Activated CD8-positive, alpha-beta memory T cell treated with anti-CD3 and anti-CD28 coated beads, Interleukin-2, amount 50 U/mL, for 48 hours (primary cell): ENCODE data around the gene TXNIP.

Source experiments
- DNase-seq: peaks from one replicate; pipeline ENCODE4 v3.0.0-alpha.2; 2020

Gene TXNIP

DNA sequence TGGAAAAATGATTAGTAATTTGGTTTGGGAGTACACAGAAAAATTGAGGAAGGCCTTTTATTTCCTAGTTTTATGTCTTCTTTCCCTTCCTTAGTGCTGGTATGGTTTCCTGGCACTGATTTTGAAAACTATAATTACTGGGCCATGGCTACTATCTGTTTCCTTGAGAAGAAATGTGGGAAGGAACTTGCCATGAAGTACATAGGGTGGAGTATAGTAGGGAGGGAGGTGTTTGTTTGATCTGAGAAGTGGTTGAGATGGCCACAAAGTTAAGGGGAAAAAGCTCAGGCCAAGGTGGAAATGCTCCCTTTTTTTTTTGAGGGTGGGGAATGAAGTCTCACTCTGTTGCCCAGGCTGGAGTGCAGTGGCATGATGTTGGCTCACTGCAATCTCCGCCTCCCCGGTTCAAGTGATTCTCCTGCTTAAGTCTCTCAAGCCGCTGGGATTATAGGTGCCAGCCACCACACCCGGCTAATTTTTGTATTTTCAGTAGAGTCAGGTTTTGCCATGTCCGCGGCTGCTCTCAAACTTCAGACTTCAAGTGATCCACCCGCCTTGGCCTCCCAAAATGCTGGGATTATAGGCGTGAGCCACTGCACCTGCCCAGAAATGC lies 13.9 kb upstream of the TXNIP start:
- DNase-seq = no peak

- no peak for DNase-seq
These were observed 11.2 kb upstream of the TXNIP start for GRCh38 chr1:146007489-146008133.

- DNase-seq = no peak
These were observed 5.3 kb upstream of the TXNIP start for GRCh38 chr1:146001709-146002108.

GRCh38 chr1:145999321-146000024 lies 3.1 kb upstream of the TXNIP start:
- no peak for DNase-seq

- no peak for DNase-seq
These were observed 1.3 kb upstream of the TXNIP start for GRCh38 chr1:145997718-145998023.

DNA sequence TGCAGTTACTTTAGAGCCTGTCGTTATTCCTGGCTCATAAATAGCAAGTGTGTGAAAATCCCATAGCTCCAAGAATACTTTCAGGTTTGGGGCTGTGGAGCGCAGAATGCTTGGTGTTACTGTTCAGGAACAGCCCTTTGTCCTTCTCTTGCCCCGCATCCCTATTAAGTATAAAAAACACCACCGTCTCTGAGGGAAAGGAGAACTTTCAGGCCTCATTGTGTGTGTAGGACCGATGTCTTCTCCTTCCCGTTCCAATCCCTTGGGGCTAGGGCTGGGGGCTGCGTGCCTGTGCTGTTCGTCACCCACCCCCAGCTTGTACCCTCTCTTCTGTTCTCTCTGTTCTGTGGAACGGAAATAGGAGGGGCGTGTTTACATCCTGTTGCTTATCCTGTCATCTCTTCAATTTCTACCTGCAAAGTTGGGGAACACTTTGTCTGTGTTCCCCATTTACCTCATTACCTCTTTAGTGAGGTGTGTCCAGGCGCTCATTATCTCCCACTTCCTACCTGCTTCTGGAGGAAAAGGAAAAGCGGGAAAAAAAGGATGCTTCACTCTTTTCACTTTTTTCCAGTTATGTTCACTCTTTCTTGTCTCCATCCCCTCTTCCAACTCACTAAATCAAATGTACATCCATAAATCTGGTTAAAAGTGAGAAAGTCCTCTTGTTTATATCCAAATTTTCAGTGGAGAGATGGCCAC lies 788 bp upstream of the TXNIP start:
- DNase-seq = peak; percentile 76

- DNase-seq = no peak
These were observed 381 bp downstream of the TXNIP start for GRCh38 chr1:145995964-145996432.

GRCh38 chr1:145995148-145995881 lies 1.1 kb downstream of the TXNIP start:
- no peak for DNase-seq

GRCh38 chr1:145994391-145995120 lies 1.8 kb downstream of the TXNIP start:
- no peak for DNase-seq

DNA sequence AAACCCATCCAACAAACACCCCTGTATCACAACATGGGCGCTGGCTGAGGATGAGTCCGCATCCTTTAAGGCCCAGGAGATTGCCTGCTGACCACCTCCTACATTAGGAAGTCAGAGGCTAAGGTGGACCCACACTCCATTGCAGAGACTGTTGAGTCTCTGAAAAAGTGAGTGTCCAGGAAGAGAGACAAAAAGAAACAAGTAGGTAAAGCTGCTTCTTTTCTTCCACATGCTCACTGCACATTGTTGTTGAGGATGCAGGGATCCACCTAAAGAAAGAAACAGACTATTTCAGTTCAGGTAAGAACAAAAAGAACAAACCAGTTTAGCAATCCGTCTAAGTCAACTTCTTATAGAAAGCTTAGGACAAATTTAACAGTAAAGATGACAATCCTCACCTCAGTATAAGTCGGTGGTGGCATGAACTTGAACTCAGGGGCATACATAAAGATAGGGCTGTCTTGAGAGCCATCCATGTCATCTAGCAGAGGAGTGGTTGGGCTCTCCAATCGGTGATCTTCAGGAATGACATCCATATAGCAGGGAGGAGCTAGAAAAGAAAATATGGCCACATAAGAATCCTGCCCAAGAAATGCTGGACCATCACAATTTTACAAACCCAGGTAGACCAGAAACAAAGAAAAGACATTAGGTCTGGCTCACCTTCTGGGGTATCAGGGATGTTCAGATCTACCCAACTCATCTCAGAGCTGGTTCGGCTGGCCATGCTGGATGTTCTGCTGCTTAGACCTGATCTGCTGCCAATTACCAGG lies 2.6 kb downstream of the TXNIP start:
- DNase-seq = no peak

GRCh38 chr1:145992958-145993617 lies 3.3 kb downstream of the TXNIP start:
- no peak for DNase-seq

DNA sequence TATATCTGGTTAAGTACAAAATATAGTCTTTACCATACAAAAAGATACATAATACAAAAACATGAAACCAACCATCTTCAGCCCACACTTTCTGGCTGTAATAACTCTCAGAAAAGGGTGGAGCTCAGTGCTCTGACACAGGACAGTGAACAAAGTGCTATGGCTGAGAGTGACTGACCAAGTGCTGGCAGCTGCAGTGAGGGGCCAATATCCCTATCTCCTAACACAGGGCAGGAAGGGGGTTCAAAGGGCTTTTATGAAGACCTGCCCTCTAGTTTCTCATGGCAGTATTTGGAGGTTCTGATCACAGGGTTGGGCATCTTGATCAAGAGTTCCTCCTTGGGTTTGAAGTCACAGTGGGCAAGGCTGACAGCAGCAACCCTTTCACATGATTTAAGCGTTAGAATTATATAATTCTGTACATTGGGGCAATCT lies 3.9 kb downstream of the TXNIP start:
- peak; percentile 50 for DNase-seq

- DNase-seq = peak; percentile 48
These were observed 4.5 kb downstream of the TXNIP start for GRCh38 chr1:145991735-145992412.

GRCh38 chr1:145990249-145990855 lies 6.0 kb downstream of the TXNIP start:
- peak; percentile 51 for DNase-seq

DNA sequence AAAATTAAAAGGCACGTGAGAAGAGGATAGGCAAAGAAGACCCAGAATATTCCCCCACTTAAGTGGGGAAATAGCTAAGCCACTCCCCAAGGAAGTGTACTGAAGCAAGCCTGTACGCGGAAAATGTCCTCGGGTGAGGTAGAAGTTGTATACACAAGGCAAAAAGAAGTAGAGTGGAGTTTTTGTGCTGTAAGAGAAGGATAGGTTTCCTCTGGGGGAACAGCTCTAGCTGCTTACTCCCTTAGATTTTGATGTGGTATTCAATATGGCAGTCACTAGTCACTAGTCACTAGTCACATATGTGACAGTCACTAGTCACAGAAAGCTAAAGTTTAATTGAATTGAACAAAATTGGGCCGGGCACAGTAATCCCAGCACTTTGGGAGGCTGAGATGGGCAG lies 7.6 kb downstream of the TXNIP start:
- no peak for DNase-seq

DNA sequence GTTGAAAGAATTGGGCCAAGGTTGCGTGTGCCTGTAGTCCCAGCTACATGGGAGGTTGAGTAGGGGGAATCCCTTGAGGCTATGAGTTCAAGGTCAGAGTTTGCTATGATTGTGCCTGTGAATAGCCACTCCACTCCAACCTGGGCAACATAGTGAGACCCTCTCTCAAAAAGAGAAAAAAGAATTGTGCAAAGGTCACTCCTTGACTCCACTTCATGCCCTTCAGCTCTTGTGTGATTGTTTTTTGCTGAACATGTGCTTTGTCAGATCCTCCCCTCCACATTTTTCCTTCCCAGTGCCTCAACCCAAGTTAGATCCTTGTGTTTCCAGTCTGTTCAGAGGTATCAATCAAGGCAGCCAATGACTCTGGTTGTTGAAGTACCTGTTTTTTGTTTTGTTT lies 8.5 kb downstream of the TXNIP start:
- no peak for DNase-seq

DNA sequence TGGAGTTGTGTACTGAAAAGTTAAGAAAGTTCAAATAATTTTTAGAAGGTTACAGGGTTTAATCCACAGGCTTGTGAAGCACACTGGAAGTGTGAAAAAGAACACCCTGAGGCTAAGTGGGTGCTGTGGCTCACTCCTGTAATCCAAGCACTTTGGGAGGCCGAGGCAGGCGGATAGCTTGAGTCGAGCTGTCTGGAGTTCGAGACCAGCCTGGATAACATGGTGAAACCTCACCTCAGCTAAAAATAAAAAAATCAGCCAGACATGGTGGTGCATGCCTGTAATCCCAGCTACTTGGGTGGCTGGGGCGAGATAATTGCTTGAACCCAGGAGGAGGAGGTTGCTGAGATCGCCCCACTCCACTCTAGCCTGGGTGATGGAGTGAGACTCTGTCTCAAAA lies 9.8 kb downstream of the TXNIP start:
- no peak for DNase-seq

DNA sequence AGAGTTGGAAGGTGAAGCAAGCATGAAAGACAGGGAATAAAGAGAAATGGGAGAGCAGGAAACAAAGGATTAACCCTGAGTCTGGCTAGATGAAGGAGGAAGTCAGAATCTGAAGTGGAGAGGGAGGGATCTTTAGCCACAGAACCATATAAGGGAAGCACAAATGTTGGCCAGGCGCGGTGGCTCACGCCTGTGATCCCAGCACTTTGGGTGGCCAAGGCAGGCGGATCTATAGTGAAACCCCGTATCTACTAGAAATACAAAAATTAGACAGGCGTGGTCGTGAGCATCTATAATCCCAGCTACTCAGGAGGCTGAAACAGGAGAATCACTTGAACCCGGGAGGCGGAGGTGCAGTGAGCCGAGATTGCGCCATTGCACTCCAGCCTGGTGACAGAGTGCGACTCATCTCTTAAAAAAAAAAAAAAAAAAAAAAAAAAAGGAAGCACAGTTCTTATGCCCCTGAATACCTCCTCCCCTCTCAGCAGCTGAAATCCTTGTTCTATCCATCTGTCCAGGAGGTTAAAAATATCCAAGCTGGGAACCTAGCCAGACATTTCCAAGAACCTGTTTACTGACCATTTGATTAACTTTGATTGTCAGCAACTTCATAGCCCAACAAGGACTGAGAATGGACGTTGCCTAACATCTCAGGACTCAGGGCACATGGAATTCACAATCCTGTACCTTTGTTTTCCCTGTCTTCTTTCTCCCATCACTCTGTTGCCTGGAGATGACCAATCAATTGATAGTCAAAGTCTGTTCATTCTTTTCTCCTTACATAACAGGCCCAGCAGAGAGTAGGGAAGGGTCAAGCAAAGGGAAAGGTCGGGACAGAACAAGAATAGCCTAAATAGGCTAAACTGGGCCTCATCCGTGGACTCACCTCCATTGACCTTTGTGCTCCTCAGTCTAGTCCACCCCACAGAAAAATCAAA lies 10.6 kb downstream of the TXNIP start:
- no peak for DNase-seq

DNA sequence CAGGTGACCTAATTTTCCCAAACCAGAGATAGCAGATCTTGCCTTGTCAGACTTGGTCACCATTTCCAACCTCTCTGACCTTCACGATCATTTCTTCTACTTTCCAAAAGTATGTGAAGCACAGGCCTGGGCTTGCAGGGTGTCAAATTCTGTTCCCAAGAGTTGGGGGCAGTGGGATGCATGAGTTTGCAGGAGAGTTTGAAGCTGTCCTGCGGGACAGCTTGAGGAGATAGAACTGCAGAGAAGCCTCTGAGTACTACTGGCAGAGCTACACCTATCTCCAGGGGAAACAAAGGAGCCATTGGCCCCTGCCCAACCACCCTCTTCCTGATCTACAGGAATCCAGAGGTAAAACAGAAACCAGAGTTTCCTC lies 11.3 kb downstream of the TXNIP start:
- DNase-seq = no peak
